Effector memory CD8-positive, alpha-beta T cell (primary cell): Measurements from ENCODE around the gene GFOD1.

Source experiments
- ATAC-seq: fragments of 150-1000 bp; cut with Tn5 transposase; replicated peaks from 2 replicates; pipeline ENCODE4 v1.10.0; 2021; ENCODE audit warnings: mild to moderate bottlenecking, moderate library complexity
- DNase-seq, 3 experiments: peaks; one replicate each; pipeline ENCODE4 v3.0.0; 2021
- H3K27ac Mint-ChIP-seq, 2 donors: one replicate each; pipeline ENCODE4 v1.8.0; 2022; ENCODE audit warnings: mild to moderate bottlenecking in 2 of 2, mixed read lengths in 2 of 2, moderate library complexity in 2 of 2
- H3K27me3 Mint-ChIP-seq, 2 donors: one replicate each; pipeline ENCODE4 v1.8.0; 2022; ENCODE audit warnings: mixed read lengths in 2 of 2
- H3K36me3 Mint-ChIP-seq: one replicate; pipeline ENCODE4 v1.8.0; 2022; ENCODE audit warnings: mild to moderate bottlenecking, moderate library complexity, mixed read lengths; ENCODE audit not compliant: insufficient read depth
- H3K4me1 Mint-ChIP-seq, 2 donors: one replicate each; pipeline ENCODE4 v1.8.0; 2022; ENCODE audit warnings: low read depth in 2 of 2, mixed read lengths in 2 of 2
- H3K4me3 Mint-ChIP-seq, 2 donors: one replicate each; pipeline ENCODE4 v1.8.0; 2022; ENCODE audit warnings: mild to moderate bottlenecking in 2 of 2, mixed read lengths in 2 of 2, moderate library complexity in 2 of 2
- H3K9me3 Mint-ChIP-seq, 2 donors: one replicate each; pipeline ENCODE4 v1.8.0; 2022; ENCODE audit warnings: mixed read lengths in 2 of 2

The GFOD1 gene

DNA sequence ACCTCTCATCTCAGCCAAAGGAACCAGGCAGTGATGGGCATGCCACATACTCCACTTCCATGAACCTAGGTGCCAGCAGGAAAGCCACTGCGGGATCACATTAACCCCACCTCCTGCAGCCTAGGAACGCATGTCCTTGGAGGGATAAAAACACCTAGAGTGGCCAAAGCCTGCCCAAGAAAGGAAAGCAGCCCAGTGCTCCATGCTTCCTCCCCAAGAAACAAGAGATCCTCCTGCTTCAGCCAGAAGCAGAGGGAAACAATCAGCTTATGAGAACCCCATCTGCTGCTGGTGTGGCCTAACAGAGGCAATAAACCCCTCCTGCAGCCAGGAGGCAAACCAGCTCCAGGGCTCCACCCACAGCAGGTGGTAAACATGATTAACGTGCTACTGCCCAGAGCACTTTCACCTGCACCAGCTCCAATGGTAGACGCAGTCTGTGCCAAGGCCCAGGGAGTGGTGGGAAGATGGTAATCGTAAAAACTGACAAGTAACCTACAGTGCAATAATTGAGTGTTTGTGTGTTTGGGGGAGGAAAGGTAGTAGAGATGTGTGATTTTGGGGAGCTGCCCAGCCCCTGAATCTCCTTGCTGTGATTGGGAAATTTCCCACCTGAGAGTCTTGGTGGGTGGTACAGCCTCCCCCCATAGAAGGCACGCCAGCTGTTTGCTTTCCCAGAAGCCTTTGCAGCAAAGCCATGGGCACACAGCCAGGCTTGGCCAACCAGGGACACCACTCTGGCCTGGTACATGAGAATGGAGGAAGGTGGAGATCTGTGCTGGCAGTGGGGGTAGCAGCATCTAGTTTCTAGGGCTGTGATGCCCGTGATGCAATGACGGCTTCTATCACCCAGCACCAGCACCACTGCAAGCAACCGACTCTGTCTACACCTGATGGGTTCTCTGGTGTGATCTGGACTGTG lies 108.5 kb downstream of the GFOD1 start:
- ATAC-seq (no peak), DNase-seq (no peak)
- H3K4me3 Mint-ChIP-seq: no peak overlapping the region
- peaks cover 29 to 43% of the 10 kb centered on the region in 2 donors for H3K4me1 Mint-ChIP-seq
- no peaks in the 10 kb centered on the region for H3K27me3 Mint-ChIP-seq
- H3K27ac Mint-ChIP-seq: peak overlapping the region; percentile 18 to 53
- H3K9me3 Mint-ChIP-seq: no peaks in the 10 kb centered on the region
- H3K36me3 Mint-ChIP-seq: no peaks in the 10 kb centered on the region

DNA sequence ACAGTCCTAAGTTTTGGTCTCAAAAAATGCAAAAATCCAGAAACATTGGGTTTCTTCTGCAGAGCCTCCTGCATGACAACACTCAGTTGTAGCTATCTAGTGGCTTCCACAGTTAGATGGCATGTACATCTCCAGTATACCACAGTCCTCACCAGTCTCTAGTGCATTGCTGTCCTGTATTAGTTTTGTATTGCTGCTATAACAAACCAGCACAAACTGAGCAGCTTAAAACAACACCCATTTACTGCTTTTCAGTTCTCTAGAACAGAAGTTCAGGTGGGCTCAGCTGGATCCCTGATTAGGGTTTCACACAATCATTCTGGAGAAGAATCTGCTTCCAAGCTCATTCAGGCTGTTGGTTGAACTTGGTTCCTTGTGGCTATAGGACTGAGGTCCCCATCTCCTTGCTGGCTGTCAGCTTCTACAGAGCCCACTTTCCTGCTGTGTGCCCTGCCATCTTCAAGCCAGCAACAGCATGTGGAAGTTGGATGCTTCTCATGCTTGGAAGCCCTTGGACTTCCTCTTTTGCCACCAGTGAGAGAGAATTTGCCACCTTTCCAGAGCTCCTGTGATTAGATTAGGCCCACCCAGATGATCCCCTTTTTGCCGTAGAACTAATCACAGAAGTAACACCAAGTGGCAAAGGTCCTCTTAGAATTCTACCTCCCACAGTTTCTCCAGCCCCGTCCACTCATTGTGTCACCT lies 110.2 kb downstream of the GFOD1 start:
- H3K36me3 Mint-ChIP-seq: no peaks in the 10 kb centered on the region
- H3K27me3 Mint-ChIP-seq: no peaks in the 10 kb centered on the region

GRCh38 chr6:13375360-13375878 lies 112.0 kb downstream of the GFOD1 start:
- DNase-seq (peak; percentile 7 to 29 (median 8)), ATAC-seq (peak; percentile 90)
- H3K36me3 Mint-ChIP-seq: no peaks in the 10 kb centered on the region
- peak overlapping the region; percentile 72 to 77 for H3K27ac Mint-ChIP-seq
- no peaks in the 10 kb centered on the region for H3K9me3 Mint-ChIP-seq
- H3K27me3 Mint-ChIP-seq: no peaks in the 10 kb centered on the region
- H3K4me1 Mint-ChIP-seq: peaks cover 26 to 39% of the 10 kb centered on the region in 2 donors
- peak overlapping the region; percentile 53 to 72 for H3K4me3 Mint-ChIP-seq

More for the DNA sequence above, 110.2 kb downstream of the GFOD1 start:
- no peaks in the 10 kb centered on the region for H3K9me3 Mint-ChIP-seq
- no peak overlapping the region for H3K4me3 Mint-ChIP-seq
- peaks cover 26 to 40% of the 10 kb centered on the region in 2 donors for H3K4me1 Mint-ChIP-seq
- ATAC-seq (no peak), DNase-seq (no peak)
- H3K27ac Mint-ChIP-seq: peak overlapping the region in 1 of 2 donors; percentile 72

DNA sequence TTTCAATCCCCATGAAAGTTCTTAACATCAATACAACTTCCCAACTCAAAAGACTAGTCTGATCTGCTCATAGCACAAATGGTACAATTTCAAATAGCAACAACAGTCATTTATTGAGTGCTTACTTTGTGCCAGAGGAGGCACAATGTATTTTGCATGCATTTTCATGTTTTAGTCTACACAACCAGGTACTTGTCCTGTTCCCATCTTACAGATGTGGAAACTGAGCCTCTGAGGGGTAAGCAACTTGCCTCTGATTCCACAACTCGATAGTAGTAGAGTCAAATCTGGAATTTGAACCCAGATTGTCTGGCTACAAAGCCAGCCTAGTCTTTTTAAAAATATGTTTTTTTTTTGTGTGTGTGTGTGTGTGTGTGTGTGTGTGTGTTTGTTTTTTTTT lies 113.5 kb downstream of the GFOD1 start:
- no peak overlapping the region for H3K4me3 Mint-ChIP-seq
- no peaks in the 10 kb centered on the region for H3K27me3 Mint-ChIP-seq
- peak overlapping the region in 1 of 2 donors; percentile 72 for H3K27ac Mint-ChIP-seq
- H3K36me3 Mint-ChIP-seq: no peaks in the 10 kb centered on the region
- ATAC-seq (no peak), DNase-seq (no peak)
- peaks cover 24 to 36% of the 10 kb centered on the region in 2 donors for H3K4me1 Mint-ChIP-seq
- H3K9me3 Mint-ChIP-seq: no peaks in the 10 kb centered on the region

- peak overlapping the region in 1 of 2 donors; percentile 72 for H3K27ac Mint-ChIP-seq
- no peak overlapping the region for H3K4me3 Mint-ChIP-seq
- H3K4me1 Mint-ChIP-seq: peaks cover 21 to 32% of the 10 kb centered on the region in 2 donors
- no peak for DNase-seq
- no peaks in the 10 kb centered on the region for H3K36me3 Mint-ChIP-seq
- no peak for ATAC-seq
- H3K9me3 Mint-ChIP-seq: no peaks in the 10 kb centered on the region
- no peaks in the 10 kb centered on the region for H3K27me3 Mint-ChIP-seq
Measured at GRCh38 chr6:13373488-13373886, 113.9 kb downstream of the GFOD1 start.

- Mint-ChIP-seq H3K27me3 (no peaks in the 10 kb centered on the region), H3K36me3 (no peaks in the 10 kb centered on the region), H3K27ac (peak overlapping the region; percentile 13 to 61), H3K9me3 (no peaks in the 10 kb centered on the region), H3K4me1 (peaks cover 21 to 30% of the 10 kb centered on the region in 2 donors), H3K4me3 (no peak overlapping the region)
- DNase-seq (no peak), ATAC-seq (no peak)
Measured at GRCh38 chr6:13372688-13373487, 114.5 kb downstream of the GFOD1 start.

DNA sequence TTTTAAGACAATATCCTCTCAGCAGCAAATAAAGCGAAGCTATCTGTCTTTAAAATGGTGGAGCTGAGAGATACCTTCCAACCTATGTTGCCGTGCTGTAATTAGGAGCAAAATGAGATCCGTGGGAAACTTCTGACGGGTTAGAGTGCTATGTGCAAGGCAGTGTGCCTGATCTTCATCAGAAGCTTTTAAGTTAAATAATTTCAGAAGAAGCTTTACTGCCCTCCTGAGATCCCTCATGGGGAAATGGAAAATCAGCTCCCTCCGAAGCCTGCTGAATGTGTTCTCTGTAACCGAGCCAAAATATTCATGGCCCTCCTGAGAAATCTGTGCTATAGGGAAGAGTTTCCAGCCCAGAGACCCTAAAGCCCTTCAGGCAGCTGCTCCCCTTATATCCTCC lies 115.3 kb downstream of the GFOD1 start:
- Mint-ChIP-seq H3K27ac (no peak overlapping the region), H3K9me3 (no peaks in the 10 kb centered on the region), H3K27me3 (no peaks in the 10 kb centered on the region), H3K4me3 (no peak overlapping the region), H3K36me3 (no peaks in the 10 kb centered on the region), H3K4me1 (peaks cover 17 to 30% of the 10 kb centered on the region in 2 donors)
- ATAC-seq: no peak
- no peak for DNase-seq

DNA sequence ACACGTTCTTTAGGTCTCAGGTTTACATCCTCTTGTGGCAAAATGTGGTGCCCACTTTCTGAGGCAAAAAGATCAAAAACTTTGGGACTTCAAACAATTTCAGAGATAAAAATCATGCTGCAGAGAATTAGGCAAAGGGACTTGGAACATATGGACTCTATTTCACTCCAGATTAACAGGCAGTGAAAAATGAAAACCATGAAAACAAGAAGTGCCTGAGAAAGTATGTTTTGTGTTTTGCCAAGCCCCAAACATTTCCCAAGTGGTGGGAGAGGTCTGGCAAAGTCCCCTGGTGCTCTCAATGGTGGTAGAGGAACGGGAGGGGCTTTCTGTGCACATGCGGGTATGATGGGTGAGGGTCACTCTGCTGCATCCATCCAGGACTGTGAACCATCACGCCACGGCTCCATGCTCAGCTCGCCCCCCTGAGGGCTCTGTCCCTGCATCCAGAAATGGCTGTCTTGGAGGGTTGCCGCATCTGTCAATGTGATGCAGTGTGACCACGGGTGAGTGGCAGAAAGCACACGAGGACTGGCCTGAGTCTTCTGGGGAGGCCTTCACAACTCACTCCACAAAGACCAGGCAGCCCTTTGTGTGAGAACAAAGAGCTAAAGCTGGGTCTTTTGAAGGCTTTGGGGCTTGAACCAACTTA lies 115.9 kb downstream of the GFOD1 start:
- DNase-seq (no peak), ATAC-seq (no peak)
- peaks cover 17 to 30% of the 10 kb centered on the region in 2 donors for H3K4me1 Mint-ChIP-seq
- H3K36me3 Mint-ChIP-seq: no peaks in the 10 kb centered on the region
- no peak overlapping the region for H3K4me3 Mint-ChIP-seq
- no peak overlapping the region for H3K27ac Mint-ChIP-seq
- H3K27me3 Mint-ChIP-seq: no peaks in the 10 kb centered on the region
- H3K9me3 Mint-ChIP-seq: no peaks in the 10 kb centered on the region

DNA sequence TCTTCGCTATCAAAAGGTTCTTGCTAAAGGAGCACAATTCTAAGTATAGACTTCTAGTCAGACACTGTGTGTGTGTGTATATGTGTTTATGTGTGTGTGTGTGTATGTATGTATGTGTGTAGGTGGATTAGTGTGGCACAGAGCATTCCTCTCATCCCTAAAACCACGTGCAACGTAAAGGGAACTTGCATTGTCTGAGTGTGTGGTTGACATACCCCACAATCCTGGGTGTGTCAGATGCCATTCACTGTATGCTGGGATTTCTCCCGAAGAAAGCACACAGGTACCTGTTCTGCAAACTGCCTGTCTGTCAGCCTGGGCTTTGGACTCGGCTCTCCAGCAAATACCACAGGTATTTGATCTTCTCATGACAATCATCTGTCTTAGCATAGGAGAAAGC lies 116.8 kb downstream of the GFOD1 start:
- ATAC-seq: no peak
- H3K27ac Mint-ChIP-seq: no peak overlapping the region
- no peaks in the 10 kb centered on the region for H3K9me3 Mint-ChIP-seq
- no peak for DNase-seq
- H3K4me1 Mint-ChIP-seq: peaks cover 10 to 23% of the 10 kb centered on the region in 2 donors
- H3K36me3 Mint-ChIP-seq: no peaks in the 10 kb centered on the region
- H3K4me3 Mint-ChIP-seq: no peak overlapping the region
- no peaks in the 10 kb centered on the region for H3K27me3 Mint-ChIP-seq

DNA sequence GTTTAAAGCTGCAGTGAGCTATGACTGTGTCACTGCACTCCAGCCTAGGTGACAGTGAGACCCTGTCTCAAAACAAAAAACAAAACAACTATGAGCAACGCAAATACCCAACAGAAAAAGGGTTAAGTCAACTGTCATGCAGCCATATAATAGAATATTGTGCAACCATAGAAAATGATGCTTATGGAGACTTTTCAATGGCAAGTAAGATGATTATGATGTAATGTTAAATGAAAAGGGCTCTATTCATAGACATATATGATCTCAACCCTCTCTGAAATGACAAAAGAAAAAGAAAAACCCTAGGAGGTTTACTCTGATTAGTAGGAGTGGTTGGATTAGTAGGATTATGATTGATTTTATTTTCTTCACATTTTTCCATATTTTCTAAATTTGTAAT lies 117.8 kb downstream of the GFOD1 start:
- ATAC-seq (no peak), DNase-seq (no peak)
- Mint-ChIP-seq H3K27ac (no peak overlapping the region), H3K4me3 (no peak overlapping the region), H3K9me3 (no peaks in the 10 kb centered on the region), H3K27me3 (no peaks in the 10 kb centered on the region), H3K36me3 (peaks cover 1% of the 10 kb centered on the region), H3K4me1 (peaks cover 3 to 14% of the 10 kb centered on the region in 2 donors)

GRCh38 chr6:13368731-13369115 lies 118.7 kb downstream of the GFOD1 start:
- peaks cover 2 to 10% of the 10 kb centered on the region in 2 donors for H3K4me1 Mint-ChIP-seq
- peaks cover 3% of the 10 kb centered on the region for H3K36me3 Mint-ChIP-seq
- ATAC-seq (no peak), DNase-seq (no peak)
- H3K27me3 Mint-ChIP-seq: no peaks in the 10 kb centered on the region
- H3K9me3 Mint-ChIP-seq: no peaks in the 10 kb centered on the region
- H3K4me3 Mint-ChIP-seq: no peak overlapping the region
- H3K27ac Mint-ChIP-seq: no peak overlapping the region

DNA sequence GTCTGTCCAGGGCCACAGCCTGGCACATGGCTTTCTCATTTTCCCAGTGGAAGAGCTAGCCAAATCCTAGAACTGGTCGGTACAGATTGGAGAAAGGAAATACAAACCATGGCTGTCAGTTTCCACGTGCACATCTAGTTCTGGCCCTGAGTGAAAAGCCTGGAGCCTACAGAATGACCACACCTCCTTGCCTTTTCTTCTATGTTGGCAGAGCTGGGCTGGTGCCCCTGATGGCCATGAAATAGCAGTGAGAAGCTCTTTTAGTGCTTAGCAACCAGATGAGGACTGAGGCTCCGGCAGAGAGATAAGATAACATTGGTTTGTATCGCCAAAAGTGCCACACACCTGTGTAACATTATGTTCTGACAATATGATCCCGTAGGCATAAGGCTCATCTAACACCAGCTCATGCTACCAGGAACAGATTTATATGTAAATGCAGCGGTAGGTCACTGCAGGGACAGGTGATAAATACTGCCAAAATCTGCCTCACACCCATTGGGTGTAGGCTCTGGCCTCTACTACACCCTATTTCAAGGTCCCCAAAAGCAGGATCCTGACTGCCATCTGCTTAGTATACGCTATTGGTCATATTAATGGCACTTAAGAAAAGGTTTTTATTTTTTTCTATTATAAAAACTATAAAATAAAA lies 119.2 kb downstream of the GFOD1 start:
- Mint-ChIP-seq H3K36me3 (peaks cover 6% of the 10 kb centered on the region), H3K27me3 (no peaks in the 10 kb centered on the region), H3K27ac (no peak overlapping the region), H3K4me3 (no peak overlapping the region), H3K4me1 (peaks cover 0 to 5% of the 10 kb centered on the region in 2 donors), H3K9me3 (no peaks in the 10 kb centered on the region)
- no peak for ATAC-seq
- DNase-seq: no peak
